H1 (cell line): ENCODE measurements around the gene A4GALT. TPM values are rescaled to one million over a fixed set of nuclear protein-coding genes. Genes with fewer than 3 reads are reported as not detected.

Experiments used
- ATF2 ChIP-seq: IDR thresholded peaks from 2 replicates; pipeline ENCODE4 v1.6.1; 2012; ENCODE audit warnings: low read length, inconsistent platforms
- BACH1 ChIP-seq: IDR thresholded peaks from 2 replicates; pipeline ENCODE4 v1.6.1; 2012; ENCODE audit warnings: low read length, improper control_type of control experiment
- CBX8 ChIP-seq: fragments of 300-800, 300-1000 bp; sonication (generic); IDR thresholded peaks from 2 replicates; pipeline ENCODE4 v1.7.1; 2016; ENCODE audit warnings: low read depth, low read length, borderline replicate concordance
- CTCF ChIP-seq, 3 experiments: IDR thresholded peaks; 1 replicate in 2 of 3; 2 replicates in 1 of 3; pipeline versions ENCODE4 v1.5.1 to v1.6.1; 2011; ENCODE audit warnings: low read length in 3 of 3, mild to moderate bottlenecking in 3 of 3, inconsistent platforms in 2 of 3, low read depth in 1 of 3, moderate library complexity in 1 of 3; ENCODE audit not compliant: insufficient read depth in 1 of 3; ENCODE audit errors: control extremely low read depth in 1 of 3
- EZH2 ChIP-seq: fragments of 200-600 bp; sonication (generic); IDR thresholded peaks from 2 replicates; pipeline ENCODE4 v1.7.1; 2012; ENCODE audit warnings: low read depth, mild to moderate bottlenecking, moderate library complexity, low read length, inconsistent platforms; ENCODE audit not compliant: severe bottlenecking
- HDAC2 ChIP-seq, 2 experiments: fragments of 300-600 bp in 1 of 2; sonication (generic) in 1 of 2; IDR thresholded peaks; 2 replicates each; pipeline ENCODE4 v1.6.1; 2011 to 2012; ENCODE audit warnings: low read depth in 2 of 2, low read length in 2 of 2, mild to moderate bottlenecking in 2 of 2, moderate library complexity in 2 of 2, borderline replicate concordance in 1 of 2, inconsistent platforms in 1 of 2
- JUND ChIP-seq: IDR thresholded peaks from 2 replicates; pipeline ENCODE4 v1.6.1; 2011; ENCODE audit warnings: mild to moderate bottlenecking, improper control_type of control experiment, low read length
- KDM1A ChIP-seq: fragments of 200-600, 300-600 bp; sonication (generic); IDR thresholded peaks from 2 replicates; pipeline ENCODE4 v1.7.1; 2016; ENCODE audit warnings: mild to moderate bottlenecking, low read length, borderline replicate concordance
- MAX ChIP-seq: IDR thresholded peaks from 2 replicates; pipeline ENCODE4 v1.6.1; 2012; ENCODE audit warnings: inconsistent platforms
- NANOG ChIP-seq: IDR thresholded peaks from 2 replicates; pipeline ENCODE4 v1.6.1; 2011; ENCODE audit warnings: low read length, low read depth, mild to moderate bottlenecking, inconsistent platforms; ENCODE audit not compliant: insufficient read depth, poor library complexity, severe bottlenecking
- RNF2 ChIP-seq: fragments of 200-900, 300-1000 bp; sonication (generic); IDR thresholded peaks from 2 replicates; pipeline ENCODE4 v1.7.1; 2016; ENCODE audit warnings: borderline replicate concordance, low read depth, mild to moderate bottlenecking, antibody characterized with exemption, low read length; ENCODE audit not compliant: poor library complexity, severe bottlenecking; ENCODE audit errors: missing control alignments
- SIN3A ChIP-seq, 2 experiments: IDR thresholded peaks in 1 of 2; conservative IDR thresholded peaks in 1 of 2; 2 replicates each; pipeline ENCODE4 v1.6.1; 2011 to 2012; ENCODE audit warnings: low read length in 2 of 2, improper control_type of control experiment in 1 of 2, low read depth in 1 of 2, mild to moderate bottlenecking in 1 of 2
- TCF12 ChIP-seq: IDR thresholded peaks from 2 replicates; pipeline ENCODE4 v1.6.1; 2011; ENCODE audit warnings: low read depth, mild to moderate bottlenecking, low read length
- polyA plus RNA-seq, 7 experiments: library from polyadenylated mRNA; depleted of rRNA in 3 of 7; stranded (reverse) in 5 of 7; unstranded in 2 of 7; fragments of >200 nt in 5 of 7; fragments of 200-250 nt in 2 of 7; gene quantifications; 1 replicate in 5 of 7; 2 replicates in 1 of 7; 4 replicates in 1 of 7; pipeline versions ENCODE4 v1.2.1 to v1.2.3, GENCODE V29; 2011 to 2013; ENCODE audit warnings: missing spikeins in 2 of 7, mixed read lengths in 2 of 7
- total RNA-seq: library from RNA; stranded (reverse); fragmentation: NEBNext Ultra II Directional; extraction: Animal tissue kit (Norgen Biotek cat#: 25700); gene quantifications from 2 replicates; pipeline ENCODE4 v1.2.1, GENCODE V29; 2021

The A4GALT gene
- total and polyA plus RNA-seq, 2 of the 8 experiments (the other 6 are each of a cell fraction or from before 2014, with no cell fraction given) = 7.2 to 13.8 TPM

- TF ChIP-seq MAX = no peak
- TF ChIP-seq TCF12 = no peak
- no peak for TF ChIP-seq RNF2
- no peak for TF ChIP-seq HDAC2 (IDR thresholded peaks at IDR 0.05; ENCODE audit: borderline replicate concordance in 1 of 2, low read depth in 2 of 2, low read length in 2 of 2)
- TF ChIP-seq NANOG = no peak
- peak in 1 of 2 experiments; percentile 37; a peak in 1 of 4 replicates for TF ChIP-seq SIN3A (conservative IDR thresholded peaks at IDR 0.05 in 1 of 2, IDR thresholded peaks at IDR 0.05 in 1 of 2; ENCODE audit: low read depth in 1 of 2, low read length in 2 of 2)
- no peak for TF ChIP-seq KDM1A
- TF ChIP-seq EZH2 = no peak
- TF ChIP-seq CBX8 = no peak
- no peak for TF ChIP-seq JUND
- 0 out of 2 replicates have a peak, but pooled peaks have one; percentile 4 for TF ChIP-seq BACH1
- TF ChIP-seq CTCF (IDR thresholded peaks at IDR 0.05; ENCODE audit: control extremely low read depth in 1 of 3, insufficient read depth in 1 of 3, low read depth in 1 of 3, low read length in 3 of 3) = no peak
- no peak for TF ChIP-seq ATF2
- TF ChIP-seq, all 59 proteins: peak for 6
Observed at GRCh38 chr22:42719656-42720262, 911 bp downstream of the A4GALT start (continued).
